PC-9 (cell line): ENCODE results near the gene APBA2. TPM values are rescaled to one million over a fixed set of nuclear protein-coding genes. Genes with fewer than 3 reads are reported as not detected.

Experiments
- BruUV-seq: library from RNA; stranded (reverse); fragments of 400-500 nt; replicated peaks from 2 replicates; lab custom pipeline; 2021; lab: Mats Ljungman, UMichigan
- CTCF ChIA-PET: fragments of 300-600 bp; sonication (Branson Sonifier 250); formaldehyde crosslinking; loops from one replicate; lab custom pipeline; 2022; ENCODE audit warnings: antibody characterized with exemption; lab: Charles Lee
- POLR2A ChIA-PET: fragments of 300-600 bp; sonication (Branson Sonifier 250); formaldehyde crosslinking; loops from one replicate; lab custom pipeline; 2022; ENCODE audit warnings: antibody characterized with exemption; ENCODE audit not compliant: unreplicated experiment; lab: Charles Lee
- DNase-seq, 2 experiments: peaks; one replicate each; pipeline versions ENCODE4 v3.0.0 to v3.0.0-alpha.2; 2015 to 2022; ENCODE audit warnings: mixed read lengths in 1 of 2
- H2AFZ ChIP-seq: fragments of 200-600 bp; sonication (generic); 2 replicates; pipeline ENCODE4 v1.8.1; 2017; ENCODE audit warnings: antibody characterized with exemption
- H3F3A ChIP-seq: fragments of 200-600 bp; sonication (generic); 2 replicates; pipeline ENCODE4 v1.8.1; 2017; ENCODE audit warnings: antibody characterized with exemption, mild to moderate bottlenecking, low read depth; ENCODE audit not compliant: insufficient read depth
- H3K27ac ChIP-seq: fragments of 200-600 bp; sonication (generic); 2 replicates; pipeline ENCODE4 v1.6.1; 2016; ENCODE audit warnings: mixed run types
- H3K27me3 ChIP-seq: fragments of 200-600 bp; sonication (generic); 2 replicates; pipeline ENCODE4 v1.6.1; 2016; ENCODE audit warnings: low read depth, mixed run types; ENCODE audit not compliant: insufficient read depth
- H3K36me3 ChIP-seq: fragments of 200-600 bp; sonication (generic); 2 replicates; pipeline ENCODE4 v1.6.1; 2016; ENCODE audit warnings: low read depth, mixed run types
- H3K4me1 ChIP-seq: fragments of 200-600 bp; sonication (generic); replicated peaks from 2 replicates; pipeline ENCODE4 v1.6.1; 2016; ENCODE audit warnings: mixed run types; ENCODE audit not compliant: insufficient read depth
- H3K4me2 ChIP-seq: fragments of 200-600 bp; sonication (generic); 2 replicates; pipeline ENCODE4 v1.6.1; 2017; ENCODE audit warnings: mixed run types
- H3K4me3 ChIP-seq: fragments of 200-600 bp; sonication (generic); 2 replicates; pipeline ENCODE4 v1.6.1; 2016; ENCODE audit warnings: mixed run types
- H3K79me2 ChIP-seq: fragments of 200-600 bp; sonication (generic); 2 replicates; pipeline ENCODE4 v1.6.1; 2017; ENCODE audit warnings: low read depth, mixed run types
- H3K9me2 ChIP-seq: fragments of 200-600 bp; sonication (generic); 2 replicates; pipeline ENCODE4 v1.8.1; 2017; ENCODE audit warnings: mild to moderate bottlenecking; ENCODE audit not compliant: insufficient read depth
- H3K9me3 ChIP-seq: fragments of 200-600 bp; sonication (generic); 2 replicates; pipeline ENCODE4 v1.8.1; 2016; ENCODE audit warnings: low read depth; ENCODE audit not compliant: insufficient read depth
- H4K20me1 ChIP-seq: fragments of 200-600 bp; sonication (generic); 2 replicates; pipeline ENCODE4 v1.8.1; 2017; ENCODE audit not compliant: insufficient read depth
- EZH2 ChIP-seq: fragments of 200-600 bp; sonication (generic); IDR thresholded peaks from 2 replicates; pipeline ENCODE4 v1.8.0; 2017; ENCODE audit warnings: antibody characterized with exemption, low read depth
- intact Hi-C: fragments of 100-400 bp; cut with micrococcal nuclease; formaldehyde crosslinking; loops from one replicate; pipeline ENCODE4 v1.10.0; 2022; ENCODE audit not compliant: unreplicated experiment
- total RNA-seq: library from RNA; stranded (reverse); gene quantifications from 2 replicates; pipeline ENCODE4 v1.2.3, GENCODE V29; 2021
- TF ChIP-seq, protein P1 (sequence below): fragments of 200-600 bp; sonication (generic); conservative IDR thresholded peaks from 2 replicates; pipeline ENCODE4 v1.6.1; 2017; ENCODE audit warnings: mixed run types, antibody characterized with exemption, mild to moderate bottlenecking, moderate library complexity

The APBA2 gene
- total RNA-seq, 1 experiment from 2014 or later: not detected

- H3K9me2 ChIP-seq: no peaks in the 10 kb centered on the region
- H3K79me2 ChIP-seq: no peaks in the 10 kb centered on the region
- no peaks in the 10 kb centered on the region for H3F3A ChIP-seq
- DNase-seq: no peak
- H3K27me3 ChIP-seq: peaks cover 58% of the 10 kb centered on the region
- H2AFZ ChIP-seq: no peak overlapping the region
- ChIA-PET CTCF (no interaction called here), POLR2A (no interaction called here)
- H4K20me1 ChIP-seq: no peaks in the 10 kb centered on the region
- H3K9me3 ChIP-seq: no peaks in the 10 kb centered on the region
- TF ChIP-seq, protein P1, sequence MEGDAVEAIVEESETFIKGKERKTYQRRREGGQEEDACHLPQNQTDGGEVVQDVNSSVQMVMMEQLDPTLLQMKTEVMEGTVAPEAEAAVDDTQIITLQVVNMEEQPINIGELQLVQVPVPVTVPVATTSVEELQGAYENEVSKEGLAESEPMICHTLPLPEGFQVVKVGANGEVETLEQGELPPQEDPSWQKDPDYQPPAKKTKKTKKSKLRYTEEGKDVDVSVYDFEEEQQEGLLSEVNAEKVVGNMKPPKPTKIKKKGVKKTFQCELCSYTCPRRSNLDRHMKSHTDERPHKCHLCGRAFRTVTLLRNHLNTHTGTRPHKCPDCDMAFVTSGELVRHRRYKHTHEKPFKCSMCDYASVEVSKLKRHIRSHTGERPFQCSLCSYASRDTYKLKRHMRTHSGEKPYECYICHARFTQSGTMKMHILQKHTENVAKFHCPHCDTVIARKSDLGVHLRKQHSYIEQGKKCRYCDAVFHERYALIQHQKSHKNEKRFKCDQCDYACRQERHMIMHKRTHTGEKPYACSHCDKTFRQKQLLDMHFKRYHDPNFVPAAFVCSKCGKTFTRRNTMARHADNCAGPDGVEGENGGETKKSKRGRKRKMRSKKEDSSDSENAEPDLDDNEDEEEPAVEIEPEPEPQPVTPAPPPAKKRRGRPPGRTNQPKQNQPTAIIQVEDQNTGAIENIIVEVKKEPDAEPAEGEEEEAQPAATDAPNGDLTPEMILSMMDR: no peak
- TF ChIP-seq EZH2: no peak
- H3K4me3 ChIP-seq: no peak overlapping the region
- H3K4me1 ChIP-seq: no peaks in the 10 kb centered on the region
- no peak overlapping the region for H3K4me2 ChIP-seq
- H3K36me3 ChIP-seq: no peaks in the 10 kb centered on the region
- intact Hi-C loops: no loop called here
- H3K27ac ChIP-seq: no peak overlapping the region
- no TSS peak for BruUV-seq
Observed at GRCh38 chr15:28943146-28943545, 57.4 kb downstream of the APBA2 start.

DNA sequence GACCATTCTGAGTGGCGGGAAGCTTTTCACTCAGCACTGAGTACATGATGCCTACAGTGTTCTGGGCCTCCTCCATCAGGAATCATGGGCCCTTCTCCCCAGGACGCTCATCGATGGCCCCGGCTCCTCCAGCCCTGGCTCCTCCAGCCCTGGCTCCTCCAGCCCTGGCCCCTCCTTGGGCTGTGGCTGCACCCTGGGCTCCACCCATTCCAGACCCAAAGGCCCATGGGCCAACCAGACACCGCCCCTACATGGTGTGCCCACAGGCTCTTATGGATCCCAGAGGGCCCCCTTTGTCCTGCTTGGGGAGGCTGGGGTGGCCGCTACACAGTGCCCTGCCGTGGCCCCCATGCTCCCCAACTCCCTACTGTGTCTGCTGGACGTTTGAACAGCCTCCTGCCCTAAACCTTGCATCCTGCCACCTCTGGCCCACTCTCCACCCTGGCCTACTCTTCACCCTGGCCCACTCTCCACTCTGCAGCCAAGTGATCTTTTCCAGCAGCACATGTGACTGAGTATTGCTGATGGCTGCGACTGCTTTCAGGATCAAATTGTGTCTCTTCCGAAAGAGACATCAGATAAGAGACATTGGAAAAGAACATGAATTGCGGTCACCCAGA is 57.9 kb downstream of the APBA2 start:
- ChIA-PET POLR2A (no interaction called here), CTCF (no interaction called here)
- intact Hi-C loops: no loop called here
- no peaks in the 10 kb centered on the region for H3K4me1 ChIP-seq
- H3K27ac ChIP-seq: no peak overlapping the region
- H3K79me2 ChIP-seq: no peaks in the 10 kb centered on the region
- no peak overlapping the region for H3K4me2 ChIP-seq
- H2AFZ ChIP-seq: no peak overlapping the region
- BruUV-seq: no TSS peak
- no peak for TF ChIP-seq EZH2
- H4K20me1 ChIP-seq: no peaks in the 10 kb centered on the region
- H3K4me3 ChIP-seq: no peak overlapping the region
- no peaks in the 10 kb centered on the region for H3K36me3 ChIP-seq
- H3K9me3 ChIP-seq: no peaks in the 10 kb centered on the region
- H3F3A ChIP-seq: no peaks in the 10 kb centered on the region
- no peak for DNase-seq
- peaks cover 60% of the 10 kb centered on the region for H3K27me3 ChIP-seq
- no peaks in the 10 kb centered on the region for H3K9me2 ChIP-seq

- CTCF ChIA-PET: no interaction called here
- no peak overlapping the region for H3K4me3 ChIP-seq
- peaks cover 60% of the 10 kb centered on the region for H3K27me3 ChIP-seq
- no peaks in the 10 kb centered on the region for H3K9me3 ChIP-seq
- DNase-seq: no peak
- no peak overlapping the region for H3K4me2 ChIP-seq
- POLR2A ChIA-PET: no interaction called here
- no peaks in the 10 kb centered on the region for H3K79me2 ChIP-seq
- BruUV-seq: no TSS peak
- no peaks in the 10 kb centered on the region for H3F3A ChIP-seq
- no peaks in the 10 kb centered on the region for H3K4me1 ChIP-seq
- no peaks in the 10 kb centered on the region for H4K20me1 ChIP-seq
- no peaks in the 10 kb centered on the region for H3K36me3 ChIP-seq
- TF ChIP-seq, protein P1: no peak
- TF ChIP-seq EZH2: no peak
- no peak overlapping the region for H2AFZ ChIP-seq
- intact Hi-C loops: no loop called here
- H3K9me2 ChIP-seq: no peaks in the 10 kb centered on the region
- no peak overlapping the region for H3K27ac ChIP-seq
Observed at GRCh38 chr15:28944286-28944685, 58.5 kb downstream of the APBA2 start.
